GM12878 (cell line): ENCODE results near the gene FAT1. TPM values are rescaled to one million over a fixed set of nuclear protein-coding genes. Genes with fewer than 3 reads are reported as not detected.

Source experiments
- CREM ChIP-seq: IDR thresholded peaks from 2 replicates; pipeline ENCODE4 v1.6.1; 2014; ENCODE audit warnings: antibody characterized with exemption, low read depth
- IKZF2 ChIP-seq, 2 experiments: fragments of 450-650 bp; IDR thresholded peaks; 2 replicates each; pipeline ENCODE4 v1.6.1; 2017; ENCODE audit warnings: mild to moderate bottlenecking in 2 of 2, moderate library complexity in 2 of 2
- NR2C2 ChIP-seq: IDR thresholded peaks from 2 replicates; pipeline ENCODE4 v1.6.1; 2011; ENCODE audit warnings: borderline replicate concordance, low read depth; ENCODE audit not compliant: control insufficient read depth, insufficient read length
- STAT1 ChIP-seq: fragments of 450-650 bp; conservative IDR thresholded peaks from 2 replicates; pipeline ENCODE4 v1.6.1; 2014; ENCODE audit warnings: antibody characterized with exemption, mild to moderate bottlenecking
- STAT3 ChIP-seq: IDR thresholded peaks from 2 replicates; pipeline ENCODE4 v1.6.1; 2011; ENCODE audit warnings: low read depth, low read length, improper control_type of control experiment
- ZBTB40 ChIP-seq: fragments of 450-650 bp; IDR thresholded peaks from 2 replicates; pipeline ENCODE4 v1.6.1; 2016; ENCODE audit warnings: mild to moderate bottlenecking, moderate library complexity, borderline replicate concordance
- ZNF592 ChIP-seq: fragments of 450-650 bp; IDR thresholded peaks from 2 replicates; pipeline ENCODE4 v1.6.1; 2017; ENCODE audit warnings: mild to moderate bottlenecking, moderate library complexity
- polyA plus RNA-seq, 11 experiments: library from polyadenylated mRNA; depleted of rRNA in 4 of 11; unstranded in 6 of 11; stranded (reverse) in 5 of 11; fragments of >200 nt; fragmentation: Nextera tagmentation in 4 of 11; fragmentation: Illumina TruSeq in 1 of 11; extraction: Ambion mirVana in 4 of 11; extraction: Trizol in 1 of 11; gene quantifications; 1 replicate in 1 of 11; 2 replicates in 10 of 11; pipeline versions ENCODE4 v1.2.1 to v1.2.3, GENCODE V29; 2011 to 2016; ENCODE audit warnings: inconsistent platforms in 2 of 11, missing spikeins in 2 of 11, low read depth in 1 of 11
- total RNA-seq, 4 experiments: library from RNA; depleted of rRNA in 3 of 4; stranded (reverse); fragments of >200 nt in 3 of 4; fragmentation: Illumina TruSeq in 1 of 4; extraction: Trizol in 1 of 4; gene quantifications; 2 replicates each; pipeline versions ENCODE4 v1.2.1 to v1.2.3, GENCODE V29; 2013 to 2021

FAT1 gene
- total and polyA plus RNA-seq, 10 of the 15 experiments (the other 5 are each of a cell fraction or from before 2014, with no cell fraction given) = 0.04 to 11.8 (median 0.11) TPM; not detected in 1

GRCh38 chr4:186767794-186768193, 44.1 kb upstream of the FAT1 start (continued):
- TF ChIP-seq ZBTB40 (no peak), NR2C2 (no peak), ZNF592 (no peak), IKZF2 (IDR thresholded peaks at IDR 0.05) (no peak), STAT3 (no peak), CREM (no peak), STAT1 (no peak)
